WTC11 (cell line): ENCODE results near the gene C6orf120. TPM values are rescaled to one million over a fixed set of nuclear protein-coding genes. Genes with fewer than 3 reads are reported as not detected.

Experiments
- ATAC-seq: fragments of 200-7000 bp; cut with Tn5 transposase; 2 replicates; pipeline ENCODE4 v1.10.0; 2021; ENCODE audit warnings: mild to moderate bottlenecking, moderate library complexity
- CTCF ChIA-PET: fragments of 300-600 bp; sonication (Branson Sonifier 250); formaldehyde crosslinking; loops from one replicate; lab custom pipeline; 2021; ENCODE audit warnings: antibody characterized with exemption; lab: Charles Lee
- POLR2A ChIA-PET: fragments of 350-600 bp; sonication (Branson Sonifier 250); formaldehyde crosslinking; loops from one replicate; lab custom pipeline; 2021; ENCODE audit warnings: antibody characterized with exemption; lab: Charles Lee
- DNase-seq: peaks from one replicate; pipeline ENCODE4 v3.0.0; 2021; ENCODE audit warnings: low spot score
- H3K27ac Mint-ChIP-seq: 2 replicates; pipeline ENCODE4 v1.8.0; 2021; ENCODE audit warnings: mixed read lengths
- H3K27me3 Mint-ChIP-seq: 2 replicates; pipeline ENCODE4 v1.8.0; 2021; ENCODE audit warnings: low read depth, mild to moderate bottlenecking, moderate library complexity, mixed read lengths
- H3K36me3 Mint-ChIP-seq: 2 replicates; pipeline ENCODE4 v1.8.0; 2021; ENCODE audit warnings: mixed read lengths
- H3K4me1 Mint-ChIP-seq: 2 replicates; pipeline ENCODE4 v1.8.0; 2022; ENCODE audit warnings: mixed read lengths
- H3K4me3 Mint-ChIP-seq: 2 replicates; pipeline ENCODE4 v1.8.0; 2021; ENCODE audit warnings: mild to moderate bottlenecking, moderate library complexity, mixed read lengths
- H3K9me3 Mint-ChIP-seq: 2 replicates; pipeline ENCODE4 v1.8.0; 2021; ENCODE audit warnings: mixed read lengths
- ARID4B ChIP-seq: sonication (generic); formaldehyde crosslinking; IDR thresholded peaks from 2 replicates; pipeline ENCODE4 v1.8.0; 2023; ENCODE audit warnings: missing genetic modification reagents, mild to moderate bottlenecking, borderline replicate concordance
- ERG ChIP-seq: fragments of 250-450 bp; sonication (Bioruptor Pico); IDR thresholded peaks from 2 replicates; pipeline ENCODE4 v1.8.0; 2021; ENCODE audit warnings: mild to moderate bottlenecking
- FOXP1 ChIP-seq: sonication (generic); formaldehyde crosslinking; IDR thresholded peaks from 2 replicates; pipeline ENCODE4 v1.8.0; 2022; ENCODE audit warnings: missing genetic modification reagents, mild to moderate bottlenecking, moderate library complexity, borderline replicate concordance
- HMGXB4 ChIP-seq: sonication (generic); formaldehyde crosslinking; IDR thresholded peaks from 2 replicates; pipeline ENCODE4 v1.8.1; 2023; ENCODE audit warnings: mild to moderate bottlenecking, moderate library complexity, missing genetic modification reagents
- JUN ChIP-seq: sonication (generic); formaldehyde crosslinking; IDR thresholded peaks from 2 replicates; pipeline ENCODE4 v1.8.0; 2023; ENCODE audit warnings: mild to moderate bottlenecking, missing genetic modification reagents
- MLX ChIP-seq: sonication (generic); formaldehyde crosslinking; IDR thresholded peaks from 2 replicates; pipeline ENCODE4 v1.8.1; 2023; ENCODE audit warnings: mild to moderate bottlenecking, missing genetic modification reagents, moderate library complexity
- MXD4 ChIP-seq: fragments of 250-450 bp; sonication (Bioruptor Pico); IDR thresholded peaks from 2 replicates; pipeline ENCODE4 v1.8.0; 2021; ENCODE audit warnings: mild to moderate bottlenecking, moderate library complexity, borderline replicate concordance
- STAT6 ChIP-seq: sonication (generic); formaldehyde crosslinking; conservative IDR thresholded peaks from 2 replicates; pipeline ENCODE4 v1.8.1; 2023; ENCODE audit warnings: mild to moderate bottlenecking, low read depth, missing genetic modification reagents, moderate library complexity
- TEAD1 ChIP-seq: sonication (generic); formaldehyde crosslinking; IDR thresholded peaks from 2 replicates; pipeline ENCODE4 v1.8.0; 2022; ENCODE audit warnings: mild to moderate bottlenecking, missing genetic modification reagents
- ZNF219 ChIP-seq: sonication (generic); formaldehyde crosslinking; IDR thresholded peaks from 2 replicates; pipeline ENCODE4 v1.8.0; 2023; ENCODE audit warnings: missing genetic modification reagents, mild to moderate bottlenecking, borderline replicate concordance
- ZNF281 ChIP-seq: sonication (generic); formaldehyde crosslinking; IDR thresholded peaks from 2 replicates; pipeline ENCODE4 v1.8.0; 2023; ENCODE audit warnings: mild to moderate bottlenecking, missing genetic modification reagents
- ZNF532 ChIP-seq: fragments of 250-450 bp; sonication (Bioruptor Pico); IDR thresholded peaks from 2 replicates; pipeline ENCODE4 v1.9.0; 2021; ENCODE audit warnings: mild to moderate bottlenecking, borderline replicate concordance
- ZSCAN18 ChIP-seq: fragments of 250-450 bp; sonication (Bioruptor Pico); IDR thresholded peaks from 2 replicates; pipeline ENCODE4 v2.1.2; 2022; ENCODE audit warnings: mild to moderate bottlenecking, moderate library complexity
- total RNA-seq: library from RNA; stranded (reverse); gene quantifications from 3 replicates; pipeline ENCODE4 v1.2.3, GENCODE V29; 2021

C6orf120 gene
- total RNA-seq, 1 experiment from 2014 or later = 34.5 TPM

GRCh38 chr6:169695131-169695530, 6.8 kb upstream of the C6orf120 start:
- Mint-ChIP-seq H3K4me3 (no peak overlapping the region), H3K9me3 (peaks cover 21% of the 10 kb centered on the region), H3K4me1 (peaks cover 17% of the 10 kb centered on the region), H3K27me3 (no peaks in the 10 kb centered on the region), H3K36me3 (peaks cover 61% of the 10 kb centered on the region), H3K27ac (no peak overlapping the region)
- no peak for ATAC-seq
- CTCF ChIA-PET = no interaction called here
- POLR2A ChIA-PET = no interaction called here
- DNase-seq = no peak
- TF ChIP-seq MXD4 = no peak
- TF ChIP-seq TEAD1 (CRISPR knock-in tag) = no peak
- no peak for TF ChIP-seq ZNF532 (CRISPR knock-in tag)
- no peak for TF ChIP-seq MLX (CRISPR knock-in tag)
- TF ChIP-seq ZSCAN18 (CRISPR knock-in tag) = no peak
- TF ChIP-seq ZNF281 (CRISPR knock-in tag) = no peak
- no peak for TF ChIP-seq ZNF219 (CRISPR knock-in tag)
- no peak for TF ChIP-seq STAT6 (CRISPR knock-in tag)
- no peak for TF ChIP-seq ARID4B (CRISPR knock-in tag)
- no peak for TF ChIP-seq ERG (CRISPR knock-in tag)
- no peak for TF ChIP-seq HMGXB4 (CRISPR knock-in tag)
- TF ChIP-seq FOXP1 (CRISPR knock-in tag) = no peak
- TF ChIP-seq JUN = no peak
